K562 (cell line): Measurements from ENCODE around the gene CALML6. TPM values are rescaled to one million over a fixed set of nuclear protein-coding genes. Genes with fewer than 3 reads are reported as not detected.
A peak's percentile ranks its signal among the peaks of the same experiment; 100 is the strongest.

Experiments used
- ELF4 ChIP-seq: fragments of 450-650 bp; formaldehyde crosslinking; IDR thresholded peaks from 2 replicates; pipeline ENCODE4 v1.4.0; 2022; ENCODE audit warnings: missing genetic modification characterization
- FIP1L1 ChIP-seq: fragments of 200-400 bp; formaldehyde crosslinking; IDR thresholded peaks from 2 replicates; pipeline ENCODE4 v1.6.1; 2018; ENCODE audit warnings: mild to moderate bottlenecking, low read depth, low read length; ENCODE audit not compliant: poor library complexity, severe bottlenecking
- JUN ChIP-seq, 2 experiments: sonication (generic) in 1 of 2; formaldehyde crosslinking in 1 of 2; IDR thresholded peaks; 2 replicates each; pipeline versions ENCODE4 v1.6.1 to v1.8.0; 2012 to 2022; ENCODE audit warnings: borderline replicate concordance in 2 of 2, mild to moderate bottlenecking in 2 of 2, improper control_type of control experiment in 1 of 2, low read depth in 1 of 2, low read length in 1 of 2, missing genetic modification reagents in 1 of 2
- KDM4B ChIP-seq, 2 experiments: fragments of 450-650 bp in 1 of 2; sonication (generic) in 1 of 2; IDR thresholded peaks; 2 replicates each; pipeline ENCODE4 v1.6.1; 2016 to 2017; ENCODE audit warnings: borderline replicate concordance in 2 of 2, antibody characterized with exemption in 1 of 2, low read depth in 1 of 2, mild to moderate bottlenecking in 1 of 2
- L3MBTL2 ChIP-seq: fragments of 450-650 bp; IDR thresholded peaks from 2 replicates; pipeline ENCODE4 v1.6.1; 2016; ENCODE audit warnings: mild to moderate bottlenecking, moderate library complexity
- NEUROD1 ChIP-seq: fragments of 150-350 bp; IDR thresholded peaks from 2 replicates; pipeline ENCODE4 v1.6.1; 2014; ENCODE audit warnings: borderline replicate concordance, low read length, low read depth; ENCODE audit not compliant: partially characterized antibody
- NFE2L1 ChIP-seq: fragments of 450-650 bp; IDR thresholded peaks from 2 replicates; pipeline ENCODE4 v1.6.1; 2016; ENCODE audit warnings: missing genetic modification characterization, low read depth, mild to moderate bottlenecking, missing compliant biosample characterization, moderate library complexity, borderline replicate concordance
- PCBP1 ChIP-seq: fragments of 200-400 bp; formaldehyde crosslinking; IDR thresholded peaks from 2 replicates; pipeline ENCODE4 v1.6.1; 2018; ENCODE audit warnings: mild to moderate bottlenecking, low read depth, low read length; ENCODE audit not compliant: poor library complexity, severe bottlenecking
- POLR2A ChIP-seq: fragments of 450-650 bp; conservative IDR thresholded peaks from 2 replicates; pipeline ENCODE4 v1.6.1; 2016
- ZFX ChIP-seq: sonication (generic); formaldehyde crosslinking; IDR thresholded peaks from 2 replicates; pipeline ENCODE4 v1.8.0; 2022; ENCODE audit warnings: mild to moderate bottlenecking, missing genetic modification reagents, moderate library complexity
- ZNF263 ChIP-seq: sonication (generic); formaldehyde crosslinking; IDR thresholded peaks from 2 replicates; pipeline ENCODE4 v1.8.0; 2022; ENCODE audit warnings: mild to moderate bottlenecking, missing genetic modification reagents, borderline replicate concordance
- polyA plus RNA-seq, 8 experiments: library from polyadenylated mRNA; depleted of rRNA in 4 of 8; stranded (reverse) in 5 of 8; unstranded in 3 of 8; fragments of >200 nt; fragmentation: Nextera tagmentation in 2 of 8; fragmentation: Illumina TruSeq in 1 of 8; extraction: Ambion mirVana in 2 of 8; extraction: Trizol in 1 of 8; gene quantifications; 2 replicates each; pipeline versions ENCODE4 v1.2.1 to v1.2.3, GENCODE V29; 2011 to 2014; ENCODE audit warnings: inconsistent platforms in 1 of 8, missing spikeins in 1 of 8
- total RNA-seq, 7 experiments: library from RNA; depleted of rRNA in 6 of 7; stranded (reverse); fragments of >200 nt in 6 of 7; fragmentation: Illumina TruSeq in 2 of 7; extraction: Trizol in 2 of 7; gene quantifications; 2 replicates each; pipeline versions ENCODE4 v1.2.1 to v1.2.3, GENCODE V29; 2011 to 2021; ENCODE audit warnings: low replicate concordance in 1 of 7
- TF ChIP-seq, protein P1 (sequence below): sonication (generic); formaldehyde crosslinking; IDR thresholded peaks from 2 replicates; pipeline ENCODE4 v1.8.1; 2023; ENCODE audit warnings: mild to moderate bottlenecking, missing genetic modification reagents
- TF ChIP-seq, protein P2 (sequence below): sonication (generic); formaldehyde crosslinking; IDR thresholded peaks from 2 replicates; pipeline ENCODE4 v1.8.0; 2022; ENCODE audit warnings: missing genetic modification reagents, mild to moderate bottlenecking, moderate library complexity, borderline replicate concordance
- TF ChIP-seq, protein P3 (sequence below): fragments of 250-450 bp; sonication (Bioruptor Pico); IDR thresholded peaks from 2 replicates; pipeline ENCODE4 v1.4.0; 2020
- TF ChIP-seq, protein P4 (sequence below): fragments of 250-450 bp; sonication (Bioruptor Pico); IDR thresholded peaks from 2 replicates; pipeline ENCODE4 v1.5.1; 2021; ENCODE audit warnings: mild to moderate bottlenecking

CALML6 gene
- total and polyA plus RNA-seq, 9 of the 15 experiments (the other 6 are each of a cell fraction or from before 2014, with no cell fraction given), result 0.14 TPM; not detected in 8

DNA sequence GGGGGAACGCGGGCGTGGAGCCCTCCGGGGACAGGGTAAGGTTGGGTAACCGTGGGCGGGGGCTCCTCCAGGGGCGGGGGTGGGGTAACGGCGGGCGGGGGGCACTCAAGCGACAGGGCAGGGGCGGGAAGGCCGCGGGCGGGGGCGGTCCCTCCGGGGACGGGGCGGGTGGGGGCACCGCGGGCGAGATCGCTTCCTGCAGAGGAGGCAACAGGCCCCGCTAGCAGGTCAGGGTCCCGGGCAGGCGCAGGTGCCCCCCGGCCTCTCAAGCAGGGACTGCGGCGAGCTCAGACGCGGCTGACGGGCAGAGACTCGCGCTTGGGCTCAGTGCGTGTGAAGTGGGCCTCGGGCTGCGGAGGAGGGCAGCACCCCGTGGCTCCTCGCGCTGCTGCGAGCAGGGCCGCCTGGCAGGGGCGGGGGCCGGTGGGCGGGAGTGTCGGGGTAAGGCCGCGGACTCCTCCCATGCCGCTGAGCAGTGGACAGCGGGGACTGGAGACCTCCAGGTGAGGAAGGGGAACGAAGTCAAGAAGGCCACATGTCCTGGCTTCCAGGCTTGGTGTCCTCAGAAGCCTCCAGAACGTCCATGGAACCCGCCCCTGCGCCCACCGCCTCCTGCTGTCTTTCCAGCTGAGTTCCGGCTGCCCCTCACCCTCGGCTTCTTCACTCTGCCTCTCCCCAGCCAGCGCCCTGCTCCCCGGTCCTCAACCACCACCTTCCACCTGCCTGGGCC lies 23.5 kb upstream of the CALML6 start (continued):
- TF ChIP-seq, protein P1, sequence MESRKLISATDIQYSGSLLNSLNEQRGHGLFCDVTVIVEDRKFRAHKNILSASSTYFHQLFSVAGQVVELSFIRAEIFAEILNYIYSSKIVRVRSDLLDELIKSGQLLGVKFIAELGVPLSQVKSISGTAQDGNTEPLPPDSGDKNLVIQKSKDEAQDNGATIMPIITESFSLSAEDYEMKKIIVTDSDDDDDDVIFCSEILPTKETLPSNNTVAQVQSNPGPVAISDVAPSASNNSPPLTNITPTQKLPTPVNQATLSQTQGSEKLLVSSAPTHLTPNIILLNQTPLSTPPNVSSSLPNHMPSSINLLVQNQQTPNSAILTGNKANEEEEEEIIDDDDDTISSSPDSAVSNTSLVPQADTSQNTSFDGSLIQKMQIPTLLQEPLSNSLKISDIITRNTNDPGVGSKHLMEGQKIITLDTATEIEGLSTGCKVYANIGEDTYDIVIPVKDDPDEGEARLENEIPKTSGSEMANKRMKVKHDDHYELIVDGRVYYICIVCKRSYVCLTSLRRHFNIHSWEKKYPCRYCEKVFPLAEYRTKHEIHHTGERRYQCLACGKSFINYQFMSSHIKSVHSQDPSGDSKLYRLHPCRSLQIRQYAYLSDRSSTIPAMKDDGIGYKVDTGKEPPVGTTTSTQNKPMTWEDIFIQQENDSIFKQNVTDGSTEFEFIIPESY, result peak; percentile 7; the same call in 1 of the 2 replicates
- TF ChIP-seq NFE2L1 (no peak), ZNF263 (no peak), POLR2A (peak; percentile 83), FIP1L1 (peak; percentile 9), ELF4 (0 out of 2 replicates have a peak, but pooled peaks have one; percentile 42), NEUROD1 (peak; percentile 7), PCBP1 (peak; percentile 29), L3MBTL2 (peak; percentile 78), KDM4B (IDR thresholded peaks at IDR 0.05; ENCODE audit: borderline replicate concordance in 2 of 2, low read depth in 1 of 2) (no peak), JUN (IDR thresholded peaks at IDR 0.05; ENCODE audit: borderline replicate concordance, low read depth, low read length) (no peak), JUN (CRISPR knock-in tag; IDR thresholded peaks at IDR 0.05; ENCODE audit: borderline replicate concordance) (no peak), ZFX (CRISPR knock-in tag) (peak; percentile 91)
- TF ChIP-seq, protein P2, sequence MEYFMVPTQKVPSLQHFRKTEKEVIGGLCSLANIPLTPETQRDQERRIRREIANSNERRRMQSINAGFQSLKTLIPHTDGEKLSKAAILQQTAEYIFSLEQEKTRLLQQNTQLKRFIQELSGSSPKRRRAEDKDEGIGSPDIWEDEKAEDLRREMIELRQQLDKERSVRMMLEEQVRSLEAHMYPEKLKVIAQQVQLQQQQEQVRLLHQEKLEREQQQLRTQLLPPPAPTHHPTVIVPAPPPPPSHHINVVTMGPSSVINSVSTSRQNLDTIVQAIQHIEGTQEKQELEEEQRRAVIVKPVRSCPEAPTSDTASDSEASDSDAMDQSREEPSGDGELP, result peak; percentile 52
- TF ChIP-seq, protein P3, sequence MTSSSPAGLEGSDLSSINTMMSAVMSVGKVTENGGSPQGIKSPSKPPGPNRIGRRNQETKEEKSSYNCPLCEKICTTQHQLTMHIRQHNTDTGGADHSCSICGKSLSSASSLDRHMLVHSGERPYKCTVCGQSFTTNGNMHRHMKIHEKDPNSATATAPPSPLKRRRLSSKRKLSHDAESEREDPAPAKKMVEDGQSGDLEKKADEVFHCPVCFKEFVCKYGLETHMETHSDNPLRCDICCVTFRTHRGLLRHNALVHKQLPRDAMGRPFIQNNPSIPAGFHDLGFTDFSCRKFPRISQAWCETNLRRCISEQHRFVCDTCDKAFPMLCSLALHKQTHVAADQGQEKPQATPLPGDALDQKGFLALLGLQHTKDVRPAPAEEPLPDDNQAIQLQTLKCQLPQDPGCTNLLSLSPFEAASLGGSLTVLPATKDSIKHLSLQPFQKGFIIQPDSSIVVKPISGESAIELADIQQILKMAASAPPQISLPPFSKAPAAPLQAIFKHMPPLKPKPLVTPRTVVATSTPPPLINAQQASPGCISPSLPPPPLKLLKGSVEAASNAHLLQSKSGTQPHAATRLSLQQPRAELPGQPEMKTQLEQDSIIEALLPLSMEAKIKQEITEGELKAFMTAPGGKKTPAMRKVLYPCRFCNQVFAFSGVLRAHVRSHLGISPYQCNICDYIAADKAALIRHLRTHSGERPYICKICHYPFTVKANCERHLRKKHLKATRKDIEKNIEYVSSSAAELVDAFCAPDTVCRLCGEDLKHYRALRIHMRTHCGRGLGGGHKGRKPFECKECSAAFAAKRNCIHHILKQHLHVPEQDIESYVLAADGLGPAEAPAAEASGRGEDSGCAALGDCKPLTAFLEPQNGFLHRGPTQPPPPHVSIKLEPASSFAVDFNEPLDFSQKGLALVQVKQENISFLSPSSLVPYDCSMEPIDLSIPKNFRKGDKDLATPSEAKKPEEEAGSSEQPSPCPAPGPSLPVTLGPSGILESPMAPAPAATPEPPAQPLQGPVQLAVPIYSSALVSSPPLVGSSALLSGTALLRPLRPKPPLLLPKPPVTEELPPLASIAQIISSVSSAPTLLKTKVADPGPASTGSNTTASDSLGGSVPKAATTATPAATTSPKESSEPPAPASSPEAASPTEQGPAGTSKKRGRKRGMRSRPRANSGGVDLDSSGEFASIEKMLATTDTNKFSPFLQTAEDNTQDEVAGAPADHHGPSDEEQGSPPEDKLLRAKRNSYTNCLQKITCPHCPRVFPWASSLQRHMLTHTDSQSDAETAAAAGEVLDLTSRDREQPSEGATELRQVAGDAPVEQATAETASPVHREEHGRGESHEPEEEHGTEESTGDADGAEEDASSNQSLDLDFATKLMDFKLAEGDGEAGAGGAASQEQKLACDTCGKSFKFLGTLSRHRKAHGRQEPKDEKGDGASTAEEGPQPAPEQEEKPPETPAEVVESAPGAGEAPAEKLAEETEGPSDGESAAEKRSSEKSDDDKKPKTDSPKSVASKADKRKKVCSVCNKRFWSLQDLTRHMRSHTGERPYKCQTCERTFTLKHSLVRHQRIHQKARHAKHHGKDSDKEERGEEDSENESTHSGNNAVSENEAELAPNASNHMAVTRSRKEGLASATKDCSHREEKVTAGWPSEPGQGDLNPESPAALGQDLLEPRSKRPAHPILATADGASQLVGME, result no peak
- TF ChIP-seq, protein P4, sequence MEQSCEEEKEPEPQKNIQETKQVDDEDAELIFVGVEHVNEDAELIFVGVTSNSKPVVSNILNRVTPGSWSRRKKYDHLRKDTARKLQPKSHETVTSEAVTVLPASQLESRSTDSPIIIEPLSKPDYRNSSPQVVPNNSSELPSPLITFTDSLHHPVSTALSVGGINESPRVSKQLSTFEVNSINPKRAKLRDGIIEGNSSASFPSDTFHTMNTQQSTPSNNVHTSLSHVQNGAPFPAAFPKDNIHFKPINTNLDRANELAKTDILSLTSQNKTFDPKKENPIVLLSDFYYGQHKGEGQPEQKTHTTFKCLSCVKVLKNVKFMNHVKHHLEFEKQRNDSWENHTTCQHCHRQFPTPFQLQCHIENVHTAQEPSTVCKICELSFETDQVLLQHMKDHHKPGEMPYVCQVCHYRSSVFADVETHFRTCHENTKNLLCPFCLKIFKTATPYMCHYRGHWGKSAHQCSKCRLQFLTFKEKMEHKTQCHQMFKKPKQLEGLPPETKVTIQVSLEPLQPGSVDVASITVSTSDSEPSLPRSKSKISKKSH (CRISPR knock-in tag), result no peak
